ENCODE results near the gene CPSF3.

CPSF3 gene

DNA sequence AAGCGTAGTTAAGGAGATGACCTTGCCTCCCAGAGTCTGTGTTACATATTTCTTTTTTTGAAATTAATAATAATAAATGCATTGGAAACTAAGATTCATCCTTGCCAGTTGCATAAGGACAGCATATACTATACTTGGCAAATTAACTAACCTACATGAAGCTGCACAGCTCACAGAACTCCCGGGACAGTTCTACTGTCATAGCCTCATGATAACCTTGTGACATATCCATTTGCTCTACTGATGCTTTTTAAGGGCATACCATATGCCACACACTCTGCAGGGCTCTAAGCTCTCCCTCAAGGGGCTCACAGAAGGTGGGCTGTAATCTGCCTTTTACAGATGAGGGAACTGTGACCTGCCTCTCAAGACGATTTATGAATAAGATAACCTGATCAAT is 3.9 kb upstream of the CPSF3 start:
- no peak for DNase-seq (ENCODE audit: low spot score)

DNA sequence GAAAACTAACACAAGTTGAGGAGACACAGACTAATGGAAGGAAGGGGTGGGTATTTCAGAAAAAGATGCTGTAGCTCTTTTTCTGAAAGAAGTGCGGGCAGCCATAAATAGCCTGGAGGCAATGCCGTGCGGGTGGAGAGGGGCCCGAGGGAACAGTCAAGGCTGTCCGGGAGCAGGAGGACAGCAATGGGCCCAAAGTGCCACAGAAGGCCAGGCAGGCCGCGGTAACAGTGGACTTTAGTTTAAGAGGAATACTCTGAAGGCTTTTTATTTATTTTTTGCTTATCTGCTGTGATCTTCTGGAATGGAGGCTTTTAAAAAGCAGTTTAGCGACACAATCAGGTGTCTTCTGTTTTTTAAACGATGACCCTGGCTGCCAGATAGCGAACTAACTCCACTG is 3.0 kb upstream of the CPSF3 start:
- no peak for DNase-seq (ENCODE audit: low spot score)

DNA sequence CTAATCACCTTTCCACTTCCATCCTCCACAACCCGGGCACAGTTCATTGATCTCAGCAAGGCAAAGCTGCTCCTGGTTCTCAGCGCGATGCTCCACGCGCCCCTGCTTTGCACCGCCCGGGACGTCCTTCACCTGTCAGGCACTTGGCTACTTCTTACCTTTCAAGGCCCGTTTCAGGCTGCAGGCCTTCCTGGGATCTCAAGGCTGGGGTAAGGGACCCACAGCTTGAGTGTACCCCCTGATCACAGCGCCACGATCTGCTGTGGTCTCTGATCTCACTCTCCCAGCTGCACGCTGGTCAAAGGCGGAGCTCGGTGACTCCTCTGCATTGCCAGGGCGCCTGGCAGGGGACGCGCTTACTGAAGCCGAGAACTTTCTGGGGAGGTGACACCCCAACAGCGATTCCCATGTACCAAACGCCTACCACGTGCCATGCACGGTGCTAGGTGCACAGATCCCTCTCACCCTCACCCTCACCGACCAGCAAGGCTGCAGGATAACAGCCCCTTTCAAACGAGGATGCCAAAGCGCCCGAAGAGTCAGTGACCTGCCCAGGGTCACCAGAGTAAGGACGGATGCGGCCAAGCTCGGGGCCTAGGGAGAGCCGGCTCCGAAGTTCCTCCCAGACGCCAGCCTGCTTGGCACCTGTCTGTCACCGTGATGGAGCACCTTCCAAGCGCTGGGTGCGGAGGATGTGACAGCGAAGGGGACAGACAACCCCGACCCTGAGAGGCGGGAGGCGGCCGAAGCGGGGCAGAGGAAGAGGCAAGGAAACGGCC is 944 bp upstream of the CPSF3 start:
- peak; percentile 58 for DNase-seq (ENCODE audit: low spot score)

DNA sequence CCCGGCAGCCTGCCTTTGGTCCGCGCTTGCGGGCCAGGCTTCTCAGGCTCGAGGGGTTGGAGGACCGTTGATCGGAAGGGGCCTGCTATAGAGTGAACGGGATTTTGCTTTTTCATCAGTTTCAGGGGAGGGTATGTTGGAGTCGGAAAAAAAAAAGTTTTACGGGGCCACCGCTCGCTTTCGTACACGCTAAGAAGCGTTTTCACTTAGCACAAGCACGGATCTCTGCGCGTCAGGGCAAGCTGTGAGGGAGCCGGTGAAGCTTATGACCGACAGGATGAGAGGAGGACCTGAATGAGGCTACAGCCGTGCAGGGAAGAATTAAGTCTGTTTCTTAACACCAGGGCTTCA is 443 bp downstream of the CPSF3 start:
- DNase-seq (ENCODE audit: low spot score) = peak; percentile 9

DNA sequence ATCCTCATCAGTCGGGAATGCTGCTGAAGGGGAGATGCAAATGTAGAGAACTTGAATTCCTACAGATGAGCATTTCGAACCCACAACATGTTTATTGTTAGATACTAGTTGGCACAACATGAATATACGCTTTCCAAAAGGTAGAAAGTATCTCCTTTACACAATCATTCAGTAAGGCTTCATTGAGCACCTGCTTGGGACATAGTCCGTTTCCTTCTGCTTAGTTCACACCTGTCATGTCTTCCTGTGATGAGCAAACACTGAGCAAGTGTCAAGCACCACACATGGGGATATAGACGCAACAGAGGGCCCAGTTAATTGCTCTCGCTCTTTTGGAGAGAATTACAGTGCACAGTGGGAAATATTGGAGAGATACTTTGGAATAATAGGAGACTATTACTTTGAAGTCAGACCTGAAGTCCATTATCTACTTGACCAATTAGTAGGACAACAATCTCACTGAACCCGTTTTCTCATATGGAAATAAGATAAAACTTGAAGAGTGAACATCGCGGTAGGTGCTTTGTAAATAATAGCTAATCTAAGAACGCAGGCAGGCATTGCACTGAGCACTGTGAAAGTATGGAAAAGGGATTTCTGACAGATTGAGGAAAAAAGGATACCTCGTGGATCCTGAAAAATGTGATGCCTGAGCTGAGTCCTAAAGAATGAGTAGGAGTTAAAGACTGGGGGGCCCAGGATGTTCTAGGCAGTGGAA is 1.2 kb downstream of the CPSF3 start:
- DNase-seq (ENCODE audit: low spot score) = no peak

DNA sequence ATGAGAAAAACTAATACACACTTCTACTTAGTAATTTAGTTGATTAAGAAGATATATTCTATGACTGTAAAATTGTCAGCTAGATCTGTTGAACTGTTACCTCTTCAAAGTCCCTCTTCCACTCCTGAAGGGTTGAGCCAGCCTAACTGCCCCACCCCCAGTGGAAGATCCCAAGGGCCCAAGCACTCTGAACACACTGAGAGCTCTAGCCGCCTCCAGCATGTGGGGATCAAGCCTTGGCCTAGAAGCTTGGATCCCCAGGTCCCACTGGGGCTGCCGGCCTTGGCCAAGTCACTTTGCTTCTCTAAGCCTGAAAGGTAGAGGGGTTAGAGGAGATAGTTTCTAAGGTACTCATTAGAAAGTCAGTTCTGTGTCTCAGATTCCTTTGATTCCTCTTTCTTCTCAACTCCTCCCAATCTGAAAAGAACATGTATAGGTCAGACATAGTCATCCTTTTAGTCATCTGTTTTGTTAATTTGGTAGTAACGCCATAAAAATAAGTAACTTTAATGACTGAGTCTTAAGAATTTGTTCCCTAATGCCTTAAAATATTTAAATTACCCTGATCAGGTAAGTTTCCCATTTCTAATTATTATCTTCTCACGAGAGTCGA is 5.6 kb downstream of the CPSF3 start:
- no peak for DNase-seq (ENCODE audit: low spot score)

DNA sequence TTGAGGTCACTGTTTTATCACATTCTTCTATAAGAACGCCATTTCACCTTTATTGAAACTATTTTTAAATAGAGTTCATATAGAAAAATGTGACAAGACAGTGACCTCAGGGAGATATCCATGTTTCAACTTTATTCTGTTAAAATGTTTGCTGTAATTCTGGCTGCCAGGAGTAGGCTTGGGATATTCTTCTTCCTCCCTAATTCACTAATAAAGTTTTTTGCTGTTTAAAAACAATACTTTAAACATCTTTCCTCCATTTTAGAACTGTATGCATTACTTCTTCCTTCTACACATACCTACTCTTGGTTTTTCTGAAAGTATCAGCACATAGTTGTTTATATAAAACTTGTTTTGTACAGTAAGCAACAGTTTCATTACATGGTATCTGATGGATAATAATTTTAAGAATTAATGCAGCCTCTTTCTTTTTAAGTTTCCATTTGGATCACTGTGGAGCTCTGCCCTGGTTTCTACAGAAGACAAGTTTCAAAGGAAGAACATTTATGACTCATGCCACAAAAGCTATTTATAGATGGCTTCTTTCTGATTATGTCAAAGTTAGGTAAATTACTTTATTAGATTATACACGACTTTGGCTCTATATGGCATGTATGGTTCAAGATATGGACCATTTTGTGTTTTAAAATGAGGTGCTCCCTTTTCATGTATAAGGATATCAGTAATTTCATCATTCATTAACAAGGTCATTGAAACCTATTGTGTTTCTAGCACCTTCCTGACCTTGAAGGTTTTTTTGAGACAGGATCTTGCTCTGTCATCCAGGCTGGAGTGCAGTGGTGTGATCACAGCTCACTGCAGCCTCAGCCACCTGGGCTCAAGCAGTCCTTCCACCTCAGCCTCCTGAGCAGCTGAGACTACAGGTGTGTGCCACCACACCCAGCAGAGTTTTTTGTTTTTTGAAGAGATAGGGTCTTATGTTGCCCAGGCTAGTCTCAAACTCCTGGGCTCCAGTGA is 7.2 kb downstream of the CPSF3 start:
- DNase-seq (ENCODE audit: low spot score) = no peak

DNA sequence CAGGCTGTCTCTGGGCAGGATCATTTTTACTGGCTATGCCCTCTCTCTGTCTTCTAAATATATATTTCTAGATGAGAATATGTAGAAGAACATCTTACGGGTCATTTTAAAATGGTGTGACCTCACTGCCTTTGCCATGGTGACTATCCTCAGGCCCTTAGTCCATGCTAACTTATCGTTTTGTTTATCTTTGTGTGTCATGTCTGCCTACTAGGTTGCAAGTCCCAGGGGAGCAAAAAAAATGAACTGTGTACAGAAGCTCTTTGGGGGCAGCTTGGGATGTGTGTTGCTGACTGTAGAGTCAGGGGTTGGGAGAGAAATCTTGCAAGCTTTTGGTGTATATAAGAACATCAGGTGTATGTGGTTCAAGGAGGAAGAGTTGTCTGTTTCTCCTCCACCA is 11.0 kb downstream of the CPSF3 start:
- DNase-seq (ENCODE audit: low spot score) = no peak

DNA sequence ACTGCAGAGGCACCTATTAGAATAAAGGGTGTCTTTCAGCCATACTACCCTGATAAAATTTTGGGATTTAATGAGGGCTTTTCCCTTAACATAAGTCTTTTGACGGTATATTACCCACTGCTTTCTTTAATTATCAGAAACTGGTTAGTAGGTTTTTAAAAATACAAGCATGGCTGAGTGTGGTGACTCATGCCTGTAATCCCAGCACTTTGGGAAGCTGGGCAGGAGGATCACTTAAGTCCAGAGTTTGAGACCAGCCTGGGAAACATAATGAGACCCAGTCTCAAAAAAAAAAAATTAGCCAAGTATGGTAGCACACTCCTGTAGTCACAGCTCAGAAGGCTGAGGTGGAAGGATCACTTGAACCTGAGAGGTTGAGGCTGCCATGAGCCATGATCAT is 16.1 kb downstream of the CPSF3 start:
- DNase-seq (ENCODE audit: low spot score) = no peak

DNA sequence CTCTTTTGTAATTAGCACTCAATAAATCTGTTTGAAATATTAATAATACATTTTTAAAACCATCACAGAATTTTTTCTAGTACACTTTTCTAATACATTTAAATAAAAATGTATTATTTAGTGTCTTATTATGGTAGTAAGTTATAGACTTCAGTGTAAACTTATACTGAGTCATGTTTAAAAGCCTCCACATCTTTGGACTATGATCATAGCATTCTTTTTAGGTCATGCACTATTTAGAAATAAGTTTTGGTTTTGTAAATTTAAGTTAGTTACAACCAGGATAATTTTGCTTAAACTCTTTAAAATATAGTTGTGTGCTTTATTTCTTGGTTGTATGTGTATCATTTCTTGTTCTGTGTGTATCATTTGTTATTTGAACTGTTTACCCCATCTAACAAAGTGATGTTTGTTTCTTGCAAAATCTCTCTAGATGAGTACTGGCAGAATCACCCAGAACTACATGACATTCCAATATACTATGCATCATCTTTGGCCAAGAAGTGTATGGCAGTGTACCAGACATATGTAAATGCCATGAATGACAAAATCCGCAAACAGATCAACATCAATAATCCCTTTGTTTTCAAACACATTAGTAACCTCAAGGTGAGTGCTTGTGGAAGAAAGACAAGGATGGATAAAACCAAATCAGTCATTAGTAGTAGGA is 16.7 kb downstream of the CPSF3 start:
- DNase-seq (ENCODE audit: low spot score) = no peak

DNA sequence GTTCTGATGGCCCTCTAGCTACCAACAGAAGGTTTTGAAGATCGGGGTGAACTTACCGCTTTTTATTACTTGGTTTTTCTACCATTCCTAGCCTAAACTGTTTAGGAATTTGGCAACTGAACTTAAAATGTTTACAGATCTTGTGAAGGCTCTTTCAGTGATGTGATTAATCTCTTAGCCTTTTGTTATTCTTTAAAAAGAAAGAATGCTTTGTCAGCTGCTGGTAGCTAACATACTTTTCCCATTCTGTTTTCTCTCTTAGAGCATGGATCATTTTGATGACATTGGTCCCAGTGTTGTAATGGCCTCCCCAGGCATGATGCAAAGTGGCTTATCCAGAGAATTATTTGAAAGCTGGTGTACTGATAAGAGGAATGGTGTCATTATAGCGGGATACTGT is 18.1 kb downstream of the CPSF3 start:
- no peak for DNase-seq (ENCODE audit: low spot score)

DNA sequence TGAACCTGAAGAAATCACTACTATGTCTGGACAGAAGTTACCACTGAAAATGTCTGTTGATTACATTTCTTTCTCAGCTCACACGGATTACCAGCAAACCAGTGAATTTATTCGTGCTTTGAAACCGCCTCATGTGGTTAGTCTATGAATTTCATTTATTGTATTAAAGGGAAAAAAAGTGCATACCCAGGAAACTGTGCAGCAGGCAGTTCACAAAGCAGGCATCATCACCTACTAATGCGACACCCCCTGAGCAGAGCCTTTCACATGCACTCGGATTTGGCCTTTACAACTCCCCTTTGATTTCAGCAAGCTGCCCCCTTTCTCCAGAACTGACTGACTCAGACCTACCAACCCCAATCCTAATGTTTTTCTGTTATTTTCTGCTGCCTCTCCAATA is 20.1 kb downstream of the CPSF3 start:
- DNase-seq (ENCODE audit: low spot score) = no peak

DNA sequence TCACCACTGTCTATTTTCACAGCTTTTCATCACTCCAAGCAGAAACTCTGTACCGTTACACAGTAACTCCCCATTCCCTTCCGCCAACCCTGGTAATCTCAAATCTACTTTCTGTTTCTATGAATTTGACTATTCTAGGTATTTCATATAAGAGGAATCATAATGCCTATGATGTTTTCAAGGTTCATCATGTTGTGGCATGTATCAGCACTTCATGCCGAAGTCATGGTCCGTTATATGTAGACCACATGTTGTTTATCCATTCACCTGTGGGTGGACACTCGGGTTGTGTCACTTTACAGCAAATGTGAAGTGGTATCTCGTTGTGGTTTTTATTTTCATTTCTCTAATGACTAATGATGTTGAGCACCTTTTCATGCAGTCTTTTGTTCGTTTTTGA is 21.6 kb downstream of the CPSF3 start:
- DNase-seq (ENCODE audit: low spot score) = no peak

DNA sequence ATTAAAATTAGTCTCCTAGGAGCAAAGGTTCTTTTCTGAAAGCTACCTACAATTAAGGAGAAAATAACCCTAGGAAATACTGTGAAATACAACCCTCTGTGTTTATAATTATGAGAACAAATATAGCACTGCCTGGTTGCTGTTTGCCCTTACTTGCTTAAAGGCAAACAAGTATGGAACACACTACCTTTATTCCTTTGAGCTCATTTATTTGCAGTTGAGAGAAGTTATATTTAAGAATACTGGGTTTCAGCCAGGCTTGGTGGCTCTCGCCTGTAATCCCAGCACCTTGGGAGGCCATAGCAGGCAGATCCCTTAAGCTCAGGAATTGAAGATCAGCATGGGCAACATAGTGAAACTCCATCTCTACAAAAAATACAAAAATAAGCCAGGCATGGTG is 27.8 kb downstream of the CPSF3 start:
- DNase-seq (ENCODE audit: low spot score) = no peak

DNA sequence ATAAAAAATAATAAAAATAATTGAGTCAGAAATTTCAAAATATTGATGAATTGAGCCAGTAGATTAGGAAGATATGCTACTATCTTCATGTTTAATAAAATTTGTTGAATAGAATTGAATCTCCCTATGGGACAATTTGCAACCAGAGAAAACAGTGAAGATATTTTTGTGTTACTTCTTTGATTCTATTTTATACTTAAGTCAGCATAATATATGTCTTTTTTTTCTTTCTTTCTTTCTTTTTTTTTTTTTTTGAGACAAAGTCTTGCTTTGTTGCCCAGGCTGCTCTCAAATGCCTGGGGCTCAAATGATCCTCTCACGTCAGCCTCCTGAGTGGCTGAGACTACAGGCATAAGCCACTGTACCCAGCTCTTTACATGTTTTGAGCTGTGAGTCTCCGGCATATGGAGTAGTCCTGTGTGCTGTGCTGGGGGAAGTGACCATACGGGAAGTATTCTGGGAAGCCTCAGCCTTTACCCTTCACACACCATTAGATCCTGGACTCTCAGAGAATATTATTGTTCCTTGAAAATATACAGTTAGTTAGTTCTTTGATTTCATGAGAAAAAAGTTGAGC is 37.1 kb downstream of the CPSF3 start:
- DNase-seq (ENCODE audit: low spot score) = no peak

DNA sequence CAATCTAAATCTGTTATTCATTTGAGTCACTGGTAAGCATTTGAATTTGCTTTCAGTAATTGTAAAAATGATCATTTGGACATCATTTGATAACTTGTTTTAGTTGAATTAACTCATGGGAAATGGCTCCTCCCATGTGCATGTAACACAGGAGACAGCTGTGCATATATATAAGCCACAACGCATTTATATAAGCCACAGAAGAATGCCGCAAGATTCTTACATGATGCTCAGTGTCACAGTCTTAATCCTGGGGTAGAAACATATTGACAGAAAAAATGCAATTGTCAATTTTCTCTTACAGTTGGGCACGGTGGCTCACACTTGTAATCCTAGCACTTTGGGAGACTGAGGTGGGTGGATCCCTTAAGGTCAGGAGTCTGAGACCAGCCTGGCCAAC is 37.6 kb downstream of the CPSF3 start:
- no peak for DNase-seq (ENCODE audit: low spot score)

DNA sequence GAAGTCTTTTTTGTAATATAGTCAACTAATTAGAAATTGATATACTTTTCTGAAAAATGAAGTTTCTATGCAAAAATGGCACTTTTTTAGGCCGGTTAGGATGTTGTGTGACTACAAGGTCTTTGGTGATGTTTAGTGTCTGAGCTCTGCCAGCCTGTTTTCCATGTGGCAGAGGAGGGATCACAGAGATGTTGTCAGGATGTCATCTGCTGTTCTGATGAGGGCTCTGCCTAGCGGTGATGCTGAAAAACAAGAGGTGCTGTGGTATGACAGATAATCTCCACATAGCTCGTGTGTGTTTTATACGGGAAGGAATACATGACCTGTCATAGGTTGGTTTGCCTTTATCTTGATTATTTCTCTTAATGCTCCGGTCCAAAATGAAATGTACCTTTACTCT is 38.9 kb downstream of the CPSF3 start:
- DNase-seq (ENCODE audit: low spot score) = no peak

DNA sequence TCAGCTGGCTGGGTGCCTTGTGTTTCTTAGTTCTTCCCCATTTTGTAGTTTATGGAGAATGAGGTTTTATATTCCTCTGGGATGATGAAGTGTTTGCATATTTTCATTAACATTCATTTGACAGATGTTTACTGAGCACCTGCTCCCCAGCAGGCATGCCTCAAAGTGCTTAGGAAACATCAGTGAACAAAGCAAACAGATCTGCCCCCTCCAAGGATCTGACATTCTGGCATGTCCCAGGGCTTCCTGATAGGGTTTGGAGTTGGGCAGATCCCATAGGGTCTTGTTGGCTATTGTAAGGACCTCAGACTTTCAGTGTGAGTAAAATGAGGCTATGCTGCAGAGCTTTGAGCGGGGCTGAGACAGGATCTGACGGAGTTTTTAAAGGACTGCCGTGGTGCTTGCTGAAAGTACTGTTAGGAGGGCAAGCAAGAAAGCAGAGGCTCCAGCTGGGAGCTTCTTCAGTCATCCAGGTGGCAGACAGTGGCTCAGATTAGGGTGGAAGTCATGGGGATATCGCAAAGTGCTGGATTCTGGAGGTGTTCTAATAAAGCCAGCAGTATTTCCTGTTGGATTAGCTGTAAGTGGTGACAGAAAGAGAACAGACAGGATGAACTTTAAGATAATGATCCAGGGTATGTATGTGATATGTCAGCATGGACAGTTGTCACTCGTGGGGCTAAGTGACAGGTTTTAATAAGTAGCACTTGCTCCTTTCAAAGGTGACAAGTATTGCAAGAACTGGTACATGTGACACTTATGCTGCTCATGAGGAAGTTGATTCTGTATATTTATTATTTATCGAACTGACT is 39.6 kb downstream of the CPSF3 start:
- no peak for DNase-seq (ENCODE audit: low spot score)

DNA sequence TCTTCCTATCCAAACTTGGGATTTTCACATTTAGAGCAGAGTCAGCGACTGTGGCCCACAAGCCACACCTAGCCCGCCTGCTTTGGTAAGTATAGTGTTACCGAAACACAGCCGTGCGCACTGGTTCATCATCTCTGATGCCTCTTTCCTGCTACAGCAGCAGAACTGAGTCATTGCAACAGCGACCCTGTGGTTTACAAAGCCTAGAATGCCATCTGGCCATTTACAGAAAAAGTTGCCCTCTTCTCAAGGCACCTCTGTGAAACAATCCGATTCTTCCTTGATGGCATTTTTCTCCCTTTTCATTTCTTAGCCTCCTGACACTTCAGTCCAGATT is 40.2 kb downstream of the CPSF3 start:
- no peak for DNase-seq (ENCODE audit: low spot score)

DNA sequence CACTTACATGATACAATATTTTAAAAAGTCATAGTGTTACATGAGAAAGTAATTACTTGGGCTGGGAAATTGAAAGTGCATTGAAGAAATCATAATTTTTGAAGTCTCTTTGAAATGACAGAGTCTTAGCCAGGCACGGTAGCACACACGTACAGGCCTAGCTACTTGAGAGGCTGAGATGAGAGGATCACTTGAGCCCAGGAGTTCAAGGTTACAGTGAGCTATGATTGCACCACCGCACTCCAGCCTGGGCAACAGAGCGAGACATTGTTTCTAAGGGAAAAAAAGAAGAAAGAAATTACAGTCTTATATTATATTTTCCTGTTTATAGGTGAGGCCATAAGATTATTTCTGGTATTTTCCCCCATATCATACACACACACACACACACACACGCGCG is 41.7 kb downstream of the CPSF3 start:
- no peak for DNase-seq (ENCODE audit: low spot score)

All from CD4-positive, alpha-beta T cell treated with Interleukin-15 for 4 hours (primary cell).